Gastrocnemius medialis (tissue), 4 donors: ENCODE data around the gene SNX24.

Source experiments
- CTCF ChIP-seq, 5 experiments: fragments of 450-650 bp in 3 of 5; fragments of 200-600 bp in 2 of 5; sonication (generic) in 2 of 5; IDR thresholded peaks in 4 of 5; conservative IDR thresholded peaks in 1 of 5; 1 replicate in 4 of 5; 2 replicates in 1 of 5; pipeline ENCODE4 v1.5.1; 2016 to 2019; ENCODE audit warnings: antibody characterized with exemption in 5 of 5, mild to moderate bottlenecking in 3 of 5, moderate library complexity in 3 of 5
- POLR2A ChIP-seq, 2 donors: fragments of 450-650 bp; IDR thresholded peaks; one replicate each; pipeline ENCODE4 v1.6.1; 2017; ENCODE audit warnings: antibody characterized with exemption in 2 of 2, mild to moderate bottlenecking in 2 of 2, moderate library complexity in 2 of 2

- TF ChIP-seq CTCF (IDR thresholded peaks at IDR 0.05 in 4 of 5, conservative IDR thresholded peaks at IDR 0.05 in 1 of 5) (no peak), POLR2A (IDR thresholded peaks at IDR 0.05) (no peak)
These were observed 8.5 kb upstream of the SNX24 start for GRCh38 chr5:122836947-122837346.
